NT2/D1 (cell line): ENCODE results near the gene SELENOM.

Experiments
- DNase-seq: peaks from one replicate; pipeline ENCODE4 v3.0.0-alpha.2; 2011; ENCODE audit warnings: low read depth, low spot score
- H3K27me3 ChIP-seq: 2 replicates; pipeline ENCODE4 v1.6.0; 2011; ENCODE audit warnings: mild to moderate bottlenecking; ENCODE audit not compliant: insufficient read length, insufficient read depth
- H3K36me3 ChIP-seq: 2 replicates; pipeline ENCODE4 v1.6.1; 2011; ENCODE audit warnings: mild to moderate bottlenecking, low read length, mixed read lengths; ENCODE audit not compliant: insufficient read depth, insufficient read length
- H3K4me1 ChIP-seq: 2 replicates; pipeline ENCODE4 v1.5.1; 2011; ENCODE audit not compliant: insufficient read depth, insufficient read length
- H3K4me3 ChIP-seq: 2 replicates; pipeline ENCODE4 v1.5.1; 2011; ENCODE audit warnings: low read depth; ENCODE audit not compliant: insufficient read length
- H3K9ac ChIP-seq: 2 replicates; pipeline ENCODE4 v1.6.0; 2011; ENCODE audit warnings: low read depth; ENCODE audit not compliant: insufficient read length
- H3K9me3 ChIP-seq: 2 replicates; pipeline ENCODE4 v1.5.1; 2011; ENCODE audit warnings: mild to moderate bottlenecking, low read length; ENCODE audit not compliant: insufficient read depth
- SUZ12 ChIP-seq: IDR thresholded peaks from 2 replicates; pipeline ENCODE4 v1.6.1; 2011; ENCODE audit not compliant: insufficient read length, insufficient read depth; ENCODE audit errors: extremely low read depth
- YY1 ChIP-seq: IDR thresholded peaks from 2 replicates; pipeline ENCODE4 v1.6.1; 2011; ENCODE audit not compliant: insufficient read length, insufficient read depth
- ZNF274 ChIP-seq: IDR thresholded peaks from 2 replicates; pipeline ENCODE4 v1.6.1; 2011; ENCODE audit warnings: mild to moderate bottlenecking, low read depth, low read length

Gene SELENOM

DNA sequence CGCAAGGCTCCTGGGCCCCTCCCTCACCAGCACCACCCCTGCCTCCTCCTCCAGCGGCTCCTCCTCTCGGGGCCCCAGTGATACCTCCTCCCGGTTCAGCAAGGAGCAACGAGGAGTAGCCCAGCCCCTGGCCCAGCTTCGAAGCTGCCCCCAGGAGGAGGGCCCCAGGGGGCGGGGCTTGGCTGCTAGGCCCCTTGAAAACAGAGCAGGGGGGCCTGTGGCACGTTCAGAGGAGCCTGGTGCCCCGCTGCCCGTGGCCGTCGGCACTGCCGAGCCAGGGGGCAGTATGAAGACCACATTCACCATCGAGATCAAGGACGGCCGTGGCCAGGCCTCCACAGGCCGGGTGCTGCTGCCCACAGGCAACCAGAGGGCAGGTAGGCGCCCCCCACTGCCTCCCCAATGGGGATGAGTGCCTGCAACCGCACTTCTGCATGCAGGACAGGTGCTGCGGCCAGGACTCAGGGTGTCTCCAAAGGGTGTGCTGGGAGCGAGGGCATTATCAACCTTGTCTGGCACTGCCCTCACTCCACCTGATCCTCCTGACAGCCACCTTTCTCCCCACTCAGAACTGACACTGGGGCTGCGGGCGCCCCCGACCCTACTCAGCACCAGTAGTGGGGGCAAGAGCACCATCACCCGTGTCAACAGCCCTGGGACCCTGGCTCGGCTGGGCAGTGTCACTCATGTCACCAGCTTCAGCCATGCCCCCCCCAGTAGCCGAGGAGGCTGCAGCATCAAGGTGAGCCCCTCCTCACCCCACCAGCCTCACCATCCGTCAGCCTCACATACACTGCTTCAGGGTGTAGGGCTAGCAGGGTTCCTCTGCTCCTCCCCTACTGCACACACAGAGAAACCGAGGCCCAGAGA, 16.0 kb downstream of the SELENOM start:
- H3K9ac ChIP-seq: no peak overlapping the region
- peaks cover 2% of the 10 kb centered on the region for H3K4me1 ChIP-seq
- no peaks in the 10 kb centered on the region for H3K27me3 ChIP-seq
- no peaks in the 10 kb centered on the region for H3K9me3 ChIP-seq
- no peak for TF ChIP-seq SUZ12
- TF ChIP-seq ZNF274: no peak
- no peak for TF ChIP-seq YY1
- H3K36me3 ChIP-seq: peaks cover 85% of the 10 kb centered on the region
- no peak overlapping the region for H3K4me3 ChIP-seq
- DNase-seq: no peak

DNA sequence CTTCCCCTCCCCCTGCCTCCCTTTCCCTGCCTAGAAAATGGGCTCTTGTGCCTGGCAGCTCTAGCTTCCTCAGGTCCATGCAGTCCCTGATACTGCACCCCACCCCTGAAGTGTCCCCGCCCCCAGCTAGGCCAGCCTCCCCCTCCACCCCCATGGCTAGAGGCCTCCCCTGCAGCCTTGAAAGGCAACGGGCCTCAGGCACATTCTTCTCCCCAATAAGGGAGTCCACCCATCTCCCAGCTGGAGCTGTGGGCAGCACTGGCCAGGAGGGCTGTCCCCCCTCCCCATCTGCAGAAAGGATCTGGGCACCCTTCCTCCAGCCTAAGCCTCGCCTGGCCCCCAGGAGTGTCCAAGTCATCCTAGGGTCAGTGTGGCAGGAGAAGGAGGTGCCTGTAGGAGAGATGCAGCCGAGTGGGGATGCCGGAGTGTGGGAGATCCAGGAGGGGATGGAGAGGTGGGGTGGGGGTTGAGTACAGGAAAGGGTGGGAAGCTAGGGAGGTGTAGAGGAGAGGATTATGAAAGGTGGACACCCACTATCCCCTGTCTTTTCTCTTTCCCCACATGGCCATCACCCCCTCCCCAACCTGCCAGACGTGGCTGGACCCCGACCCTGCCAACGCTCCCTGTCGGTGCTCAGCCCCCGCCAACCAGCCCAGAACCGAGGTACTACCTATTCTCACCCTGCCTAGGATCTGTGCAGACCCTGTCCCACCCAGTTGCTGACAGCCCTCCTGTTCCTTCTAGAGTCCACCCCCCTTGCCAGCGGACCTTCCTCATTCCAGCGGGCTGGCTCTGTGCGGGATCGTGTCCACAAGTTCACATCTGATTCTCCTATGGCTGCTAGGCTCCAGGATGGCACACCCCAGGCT, 16.9 kb downstream of the SELENOM start:
- no peaks in the 10 kb centered on the region for H3K9me3 ChIP-seq
- no peak overlapping the region for H3K9ac ChIP-seq
- TF ChIP-seq SUZ12: no peak
- H3K36me3 ChIP-seq: peaks cover 83% of the 10 kb centered on the region
- no peak for DNase-seq
- H3K4me3 ChIP-seq: no peak overlapping the region
- no peaks in the 10 kb centered on the region for H3K27me3 ChIP-seq
- peaks cover 7% of the 10 kb centered on the region for H3K4me1 ChIP-seq

DNA sequence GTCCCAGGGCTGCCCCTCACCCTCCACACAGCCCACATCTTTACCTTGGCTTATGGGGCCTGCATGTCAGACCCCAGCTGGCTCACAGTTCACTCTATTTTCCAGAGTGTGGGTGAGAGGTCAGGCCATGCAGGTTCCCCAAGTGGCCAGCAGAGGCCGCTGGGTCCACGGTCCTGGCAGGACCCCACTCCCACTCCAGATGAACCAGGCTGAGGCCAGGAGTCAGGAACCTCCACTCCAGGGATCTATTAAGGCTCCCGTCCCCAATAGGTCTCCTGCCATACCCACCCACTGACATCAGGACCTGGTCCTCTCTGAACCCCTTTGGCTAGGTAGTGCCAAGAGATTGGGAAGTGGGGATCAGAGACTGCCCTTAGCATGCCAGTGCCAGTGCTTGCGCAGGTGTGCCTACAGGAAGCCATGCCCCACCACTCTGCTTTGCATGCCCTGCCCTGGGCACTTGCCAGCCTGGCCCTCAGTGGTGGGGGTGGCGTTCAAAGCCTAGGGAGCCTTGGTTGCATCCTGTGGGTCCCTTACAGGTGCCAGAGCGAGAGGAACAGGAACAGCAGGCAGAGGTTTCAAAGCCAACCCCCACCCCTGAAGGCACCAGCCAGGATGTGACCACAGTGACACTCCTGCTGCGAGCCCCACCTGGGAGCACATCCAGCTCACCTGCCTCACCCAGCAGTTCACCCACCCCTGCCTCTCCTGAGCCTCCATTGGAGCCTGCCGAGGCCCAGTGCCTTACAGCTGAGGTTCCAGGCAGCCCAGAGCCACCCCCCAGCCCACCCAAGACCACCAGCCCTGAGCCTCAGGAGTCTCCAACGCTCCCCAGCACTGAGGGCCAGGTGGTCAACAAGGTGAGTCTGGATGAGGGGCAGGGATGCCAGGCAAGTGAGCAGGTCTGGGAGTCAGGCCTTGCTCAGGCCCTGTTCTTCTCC, 17.9 kb downstream of the SELENOM start:
- Histone ChIP-seq H3K27me3 (no peaks in the 10 kb centered on the region), H3K4me3 (no peak overlapping the region), H3K36me3 (peaks cover 74% of the 10 kb centered on the region), H3K9me3 (no peaks in the 10 kb centered on the region), H3K9ac (peak overlapping the region; percentile 44), H3K4me1 (peaks cover 7% of the 10 kb centered on the region)
- TF ChIP-seq ZNF274 (no peak), YY1 (no peak), SUZ12 (no peak)
- DNase-seq: no peak

DNA sequence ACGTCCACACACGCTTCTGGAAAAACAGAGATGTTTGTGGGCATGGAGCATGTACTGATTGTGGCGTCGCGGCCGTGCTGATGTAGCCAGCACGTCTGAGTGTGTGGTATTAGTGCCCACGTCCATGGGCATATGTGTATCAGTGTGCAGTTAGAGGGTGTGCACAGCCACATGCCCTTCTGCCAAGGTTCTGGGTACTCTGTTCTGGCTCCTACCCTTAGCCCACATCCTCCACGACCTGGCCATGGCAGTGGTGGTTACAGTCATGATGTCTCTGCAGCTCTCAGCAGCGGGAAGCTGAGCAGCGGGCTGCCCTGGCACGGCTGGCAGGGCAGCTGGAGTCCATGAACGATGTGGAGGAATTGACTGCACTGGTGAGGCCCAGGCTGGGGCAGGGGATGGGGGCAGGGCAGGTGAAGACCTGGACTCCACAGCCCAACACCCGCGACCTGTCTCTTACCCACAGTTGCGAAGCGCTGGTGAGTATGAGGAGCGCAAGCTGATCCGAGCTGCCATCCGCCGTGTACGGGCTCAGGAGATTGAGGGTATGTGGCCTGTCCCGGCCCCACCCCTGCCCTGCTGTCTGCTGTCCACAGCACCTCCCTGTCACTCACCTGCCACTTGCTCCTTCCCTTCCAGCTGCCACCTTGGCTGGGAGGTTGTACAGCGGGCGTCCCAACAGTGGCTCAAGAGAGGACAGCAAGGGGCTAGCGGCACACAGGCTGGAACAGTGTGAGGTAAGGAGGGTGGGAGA, 19.0 kb downstream of the SELENOM start:
- H3K4me3 ChIP-seq: no peak overlapping the region
- no peak for DNase-seq
- no peaks in the 10 kb centered on the region for H3K9me3 ChIP-seq
- H3K36me3 ChIP-seq: peaks cover 77% of the 10 kb centered on the region
- no peaks in the 10 kb centered on the region for H3K27me3 ChIP-seq
- H3K4me1 ChIP-seq: peaks cover 10% of the 10 kb centered on the region
- H3K9ac ChIP-seq: no peak overlapping the region
- TF ChIP-seq YY1 (no peak), SUZ12 (no peak), ZNF274 (no peak)

DNA sequence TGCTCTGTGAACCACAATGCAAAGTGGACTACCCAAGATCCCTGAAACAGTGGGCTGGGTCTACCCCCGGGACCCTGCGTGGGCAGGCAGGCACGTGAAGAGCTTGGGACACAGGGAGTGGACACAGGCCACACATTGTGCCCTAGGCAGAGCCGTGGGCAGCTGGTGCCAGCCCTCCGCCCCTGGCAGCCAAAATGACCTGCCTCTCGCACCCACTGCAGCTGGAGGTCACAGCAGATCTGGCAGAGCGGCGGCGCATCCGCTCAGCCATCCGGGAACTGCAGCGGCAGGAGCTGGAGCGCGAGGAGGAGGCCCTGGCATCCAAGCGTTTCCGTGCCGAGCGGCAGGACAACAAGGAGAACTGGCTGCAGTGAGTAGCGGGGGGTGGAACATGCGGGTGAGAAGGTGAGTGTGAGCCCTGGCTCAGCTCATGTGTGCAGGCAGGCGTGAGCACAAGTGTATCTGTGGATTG, 19.6 kb downstream of the SELENOM start:
- DNase-seq: no peak
- Histone ChIP-seq H3K9me3 (no peaks in the 10 kb centered on the region), H3K36me3 (peaks cover 80% of the 10 kb centered on the region), H3K27me3 (no peaks in the 10 kb centered on the region), H3K9ac (no peak overlapping the region), H3K4me1 (peaks cover 14% of the 10 kb centered on the region), H3K4me3 (no peak overlapping the region)
- TF ChIP-seq ZNF274 (no peak), YY1 (no peak), SUZ12 (no peak)

DNA sequence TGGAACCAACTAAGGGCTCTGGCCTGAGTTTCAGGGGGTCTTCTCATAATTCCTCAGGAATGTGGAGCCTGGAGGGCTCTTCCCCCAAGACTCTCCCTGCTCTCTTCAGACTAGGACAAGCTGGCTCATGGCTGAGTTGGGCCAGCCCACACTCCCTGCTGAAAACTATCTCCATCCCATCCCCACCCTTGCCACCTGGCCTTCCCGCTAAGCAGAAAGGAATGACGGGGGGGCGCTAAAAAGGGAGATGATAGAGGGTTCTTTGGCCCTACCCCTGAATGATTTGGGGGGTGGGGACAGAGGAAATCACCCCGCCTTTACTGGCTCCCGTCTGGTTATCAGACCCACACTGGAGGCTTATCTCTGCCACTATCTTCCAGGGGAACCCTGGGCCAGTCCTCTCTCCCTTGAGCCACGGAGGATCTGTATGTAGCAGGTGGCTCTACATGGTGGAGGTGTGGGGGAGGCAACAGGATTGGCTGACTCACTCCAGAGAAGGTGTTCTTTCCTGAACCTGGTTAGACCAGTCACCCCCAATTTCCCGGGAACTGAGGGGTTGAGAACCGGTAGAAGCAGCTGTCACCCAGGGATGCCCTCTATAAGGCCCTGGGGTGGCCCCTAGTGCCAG, 20.6 kb downstream of the SELENOM start:
- peaks cover 21% of the 10 kb centered on the region for H3K4me1 ChIP-seq
- no peak overlapping the region for H3K9ac ChIP-seq
- TF ChIP-seq SUZ12: no peak
- TF ChIP-seq ZNF274: no peak
- no peak for TF ChIP-seq YY1
- peaks cover 71% of the 10 kb centered on the region for H3K36me3 ChIP-seq
- H3K9me3 ChIP-seq: no peaks in the 10 kb centered on the region
- no peak overlapping the region for H3K4me3 ChIP-seq
- H3K27me3 ChIP-seq: no peaks in the 10 kb centered on the region
- DNase-seq: no peak
